Liver (tissue), 9 donors: Measurements from ENCODE around the gene SHLD1. TPM values are rescaled to one million over a fixed set of nuclear protein-coding genes. Genes with fewer than 3 reads are reported as not detected.
"Not testable (repeated sequence)": the region's sequence is repeated elsewhere in the genome, so short reads cannot be mapped to it uniquely, and the experiment has no call there.

Experiments
- DNase-seq: peaks from one replicate; pipeline ENCODE4 v3.0.0-alpha.2; 2017; ENCODE audit warnings: low spot score
- H3K27ac ChIP-seq, 2 donors: one replicate each; pipeline ENCODE4 v1.7.0; 2013; ENCODE audit warnings: inconsistent platforms in 2 of 2, low read length in 2 of 2, control low read depth in 1 of 2, low read depth in 1 of 2, mild to moderate bottlenecking in 1 of 2
- H3K27me3 ChIP-seq, 4 donors: one replicate each; pipeline versions ENCODE4 v1.6.1 to v1.7.0; 2013; ENCODE audit warnings: low read length in 3 of 4, inconsistent platforms in 1 of 4, mild to moderate bottlenecking in 1 of 4, moderate library complexity in 1 of 4; ENCODE audit not compliant: control insufficient read depth in 4 of 4, insufficient read depth in 4 of 4
- H3K36me3 ChIP-seq, 4 donors: one replicate each; pipeline versions ENCODE4 v1.6.1 to v1.7.0; 2013; ENCODE audit warnings: low read length in 3 of 4, mild to moderate bottlenecking in 3 of 4, low read depth in 1 of 4, moderate library complexity in 1 of 4; ENCODE audit not compliant: control insufficient read depth in 4 of 4, insufficient read depth in 3 of 4
- H3K4me1 ChIP-seq, 4 donors: one replicate each; pipeline versions ENCODE4 v1.6.1 to v1.7.0; 2013; ENCODE audit warnings: low read length in 3 of 4, mild to moderate bottlenecking in 3 of 4, moderate library complexity in 1 of 4; ENCODE audit not compliant: control insufficient read depth in 4 of 4, insufficient read depth in 4 of 4
- H3K4me3 ChIP-seq, 3 donors: one replicate each; pipeline versions ENCODE4 v1.6.1 to v1.7.0; 2013; ENCODE audit warnings: low read length in 3 of 3, control low read depth in 1 of 3, low read depth in 1 of 3, mild to moderate bottlenecking in 1 of 3
- H3K9ac ChIP-seq, 2 donors: one replicate each; pipeline ENCODE4 v1.7.0; 2013; ENCODE audit warnings: low read length in 2 of 2, mild to moderate bottlenecking in 2 of 2, moderate library complexity in 2 of 2, control low read depth in 1 of 2, low read depth in 1 of 2
- H3K9me3 ChIP-seq, 4 donors: one replicate each; pipeline versions ENCODE4 v1.6.1 to v1.7.0; 2013; ENCODE audit warnings: low read length in 3 of 4; ENCODE audit not compliant: control insufficient read depth in 4 of 4
- EGR1 ChIP-seq, 2 donors: IDR thresholded peaks; 2 replicates each; pipeline ENCODE4 v1.6.1; 2016 to 2018; ENCODE audit warnings: antibody characterized with exemption in 2 of 2, low read depth in 2 of 2
- FOXA1 ChIP-seq: IDR thresholded peaks from 2 replicates; pipeline ENCODE4 v1.6.1; 2016; ENCODE audit warnings: antibody characterized with exemption
- FOXA2 ChIP-seq: IDR thresholded peaks from 2 replicates; pipeline ENCODE4 v1.6.1; 2016; ENCODE audit warnings: antibody characterized with exemption
- GABPA ChIP-seq, 2 donors: IDR thresholded peaks in 1 of 2; conservative IDR thresholded peaks in 1 of 2; 2 replicates each; pipeline ENCODE4 v1.6.1; 2016; ENCODE audit warnings: antibody characterized with exemption in 2 of 2, mild to moderate bottlenecking in 1 of 2, moderate library complexity in 1 of 2
- HNF4A ChIP-seq, 2 donors: conservative IDR thresholded peaks; 2 replicates each; pipeline ENCODE4 v1.6.1; 2016; ENCODE audit warnings: antibody characterized with exemption in 2 of 2, mild to moderate bottlenecking in 2 of 2
- HNF4G ChIP-seq: IDR thresholded peaks from 2 replicates; pipeline ENCODE4 v1.6.1; 2016; ENCODE audit warnings: antibody characterized with exemption
- JUND ChIP-seq, 2 donors: IDR thresholded peaks; 2 replicates each; pipeline ENCODE4 v1.6.1; 2016; ENCODE audit warnings: antibody characterized with exemption in 2 of 2
- NR2F2 ChIP-seq: IDR thresholded peaks from 2 replicates; pipeline ENCODE4 v1.6.1; 2016; ENCODE audit warnings: antibody characterized with exemption
- RAD21 ChIP-seq, 2 donors: IDR thresholded peaks; 2 replicates each; pipeline ENCODE4 v1.6.1; 2016; ENCODE audit warnings: antibody characterized with exemption in 2 of 2, mild to moderate bottlenecking in 2 of 2
- RXRA ChIP-seq, 2 donors: IDR thresholded peaks; 2 replicates each; pipeline ENCODE4 v1.6.1; 2017 to 2018; ENCODE audit warnings: antibody characterized with exemption in 2 of 2, mild to moderate bottlenecking in 1 of 2
- SP1 ChIP-seq: IDR thresholded peaks from 2 replicates; pipeline ENCODE4 v1.6.1; 2018; ENCODE audit warnings: antibody characterized with exemption, mild to moderate bottlenecking
- TAF1 ChIP-seq: conservative IDR thresholded peaks from 2 replicates; pipeline ENCODE4 v1.6.1; 2016; ENCODE audit warnings: antibody characterized with exemption, mild to moderate bottlenecking
- YY1 ChIP-seq: IDR thresholded peaks from 2 replicates; pipeline ENCODE4 v1.6.1; 2016; ENCODE audit warnings: antibody characterized with exemption, mild to moderate bottlenecking
- WGBS: extraction: QIAGEN DNeasy Blood & Tissue Kit; methylation state at CpG from one replicate; pipeline ENCODE4 v1.1.7; 2013; 5-methylcytosine and 5-hydroxymethylcytosine counted together
- polyA plus RNA-seq, 2 donors: library from polyadenylated mRNA; stranded (reverse) in 1 of 2; unstranded in 1 of 2; fragments of 200-250 nt in 1 of 2; fragments of >200 nt in 1 of 2; fragmentation: Nextera tagmentation in 1 of 2; extraction: Ambion mirVana in 1 of 2; gene quantifications; one replicate each; pipeline versions ENCODE4 v1.2.1 to v1.2.3, GENCODE V29; 2013 to 2015
- total RNA-seq, 2 donors: library from RNA; depleted of rRNA; stranded (reverse); fragments of >200 nt; gene quantifications; one replicate each; pipeline ENCODE4 v1.2.3, GENCODE V29; 2014
- TF ChIP-seq, protein P1 (sequence below): IDR thresholded peaks from 2 replicates; pipeline ENCODE4 v1.6.1; 2016; ENCODE audit warnings: antibody characterized with exemption, mild to moderate bottlenecking
- TF ChIP-seq, protein P2 (sequence below): IDR thresholded peaks from 2 replicates; pipeline ENCODE4 v1.6.1; 2016; ENCODE audit warnings: antibody characterized with exemption
- TF ChIP-seq, protein P3 (sequence below): IDR thresholded peaks from 2 replicates; pipeline ENCODE4 v1.6.1; 2016; ENCODE audit warnings: antibody characterized with exemption
- TF ChIP-seq, protein P4 (sequence below): IDR thresholded peaks from 2 replicates; pipeline ENCODE4 v1.6.1; 2016; ENCODE audit warnings: antibody characterized with exemption
- TF ChIP-seq, protein P5 (sequence below): fragments of 150-350 bp; IDR thresholded peaks from 2 replicates; pipeline ENCODE4 v1.5.1; 2017; ENCODE audit warnings: improper control_type of control experiment, low read depth, low read length; ENCODE audit not compliant: missing input control
- donor health status: healthy.
- donor health status: healthy.
- donor health status: healthy.
- donor health status: healthy.
- donor health status: healthy.

SHLD1 gene
- total and polyA plus RNA-seq, 4 donors: 0.92 to 5.0 (median 2.0) TPM

DNA sequence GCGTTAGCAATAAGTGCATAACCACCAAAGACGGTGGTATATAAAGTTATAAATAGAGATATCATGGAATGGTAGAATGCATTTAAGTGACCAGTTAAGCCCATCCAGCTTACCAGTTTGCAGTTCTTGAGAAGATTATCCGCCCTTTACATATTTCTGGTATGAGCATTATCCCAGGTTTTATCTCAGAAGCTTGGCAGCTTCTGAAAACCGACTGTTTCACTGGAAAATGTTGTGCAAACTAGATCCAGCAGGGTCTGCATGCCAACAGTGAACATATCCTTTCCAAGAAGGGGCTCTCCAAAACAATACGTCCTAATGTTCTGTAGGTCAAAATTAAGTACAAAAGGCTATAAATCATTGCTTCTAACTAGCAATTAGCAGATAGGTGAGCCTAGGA lies 29.5 kb upstream of the SHLD1 start:
- TF ChIP-seq SP1 (no peak), RXRA (IDR thresholded peaks at IDR 0.05) (no peak), JUND (IDR thresholded peaks at IDR 0.05) (no peak), NR2F2 (no peak), FOXA1 (no peak), FOXA2 (no peak), HNF4G (no peak), HNF4A (conservative IDR thresholded peaks at IDR 0.05) (no peak), GABPA (IDR thresholded peaks at IDR 0.05 in 1 of 2, conservative IDR thresholded peaks at IDR 0.05 in 1 of 2) (no peak), EGR1 (IDR thresholded peaks at IDR 0.05; ENCODE audit: low read depth in 2 of 2) (no peak), YY1 (no peak), RAD21 (IDR thresholded peaks at IDR 0.05) (no peak), TAF1 (no peak)
- TF ChIP-seq, protein P1, sequence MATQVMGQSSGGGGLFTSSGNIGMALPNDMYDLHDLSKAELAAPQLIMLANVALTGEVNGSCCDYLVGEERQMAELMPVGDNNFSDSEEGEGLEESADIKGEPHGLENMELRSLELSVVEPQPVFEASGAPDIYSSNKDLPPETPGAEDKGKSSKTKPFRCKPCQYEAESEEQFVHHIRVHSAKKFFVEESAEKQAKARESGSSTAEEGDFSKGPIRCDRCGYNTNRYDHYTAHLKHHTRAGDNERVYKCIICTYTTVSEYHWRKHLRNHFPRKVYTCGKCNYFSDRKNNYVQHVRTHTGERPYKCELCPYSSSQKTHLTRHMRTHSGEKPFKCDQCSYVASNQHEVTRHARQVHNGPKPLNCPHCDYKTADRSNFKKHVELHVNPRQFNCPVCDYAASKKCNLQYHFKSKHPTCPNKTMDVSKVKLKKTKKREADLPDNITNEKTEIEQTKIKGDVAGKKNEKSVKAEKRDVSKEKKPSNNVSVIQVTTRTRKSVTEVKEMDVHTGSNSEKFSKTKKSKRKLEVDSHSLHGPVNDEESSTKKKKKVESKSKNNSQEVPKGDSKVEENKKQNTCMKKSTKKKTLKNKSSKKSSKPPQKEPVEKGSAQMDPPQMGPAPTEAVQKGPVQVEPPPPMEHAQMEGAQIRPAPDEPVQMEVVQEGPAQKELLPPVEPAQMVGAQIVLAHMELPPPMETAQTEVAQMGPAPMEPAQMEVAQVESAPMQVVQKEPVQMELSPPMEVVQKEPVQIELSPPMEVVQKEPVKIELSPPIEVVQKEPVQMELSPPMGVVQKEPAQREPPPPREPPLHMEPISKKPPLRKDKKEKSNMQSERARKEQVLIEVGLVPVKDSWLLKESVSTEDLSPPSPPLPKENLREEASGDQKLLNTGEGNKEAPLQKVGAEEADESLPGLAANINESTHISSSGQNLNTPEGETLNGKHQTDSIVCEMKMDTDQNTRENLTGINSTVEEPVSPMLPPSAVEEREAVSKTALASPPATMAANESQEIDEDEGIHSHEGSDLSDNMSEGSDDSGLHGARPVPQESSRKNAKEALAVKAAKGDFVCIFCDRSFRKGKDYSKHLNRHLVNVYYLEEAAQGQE: no peak
- TF ChIP-seq, protein P2, sequence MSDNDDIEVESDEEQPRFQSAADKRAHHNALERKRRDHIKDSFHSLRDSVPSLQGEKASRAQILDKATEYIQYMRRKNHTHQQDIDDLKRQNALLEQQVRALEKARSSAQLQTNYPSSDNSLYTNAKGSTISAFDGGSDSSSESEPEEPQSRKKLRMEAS: no peak
- TF ChIP-seq, protein P3, sequence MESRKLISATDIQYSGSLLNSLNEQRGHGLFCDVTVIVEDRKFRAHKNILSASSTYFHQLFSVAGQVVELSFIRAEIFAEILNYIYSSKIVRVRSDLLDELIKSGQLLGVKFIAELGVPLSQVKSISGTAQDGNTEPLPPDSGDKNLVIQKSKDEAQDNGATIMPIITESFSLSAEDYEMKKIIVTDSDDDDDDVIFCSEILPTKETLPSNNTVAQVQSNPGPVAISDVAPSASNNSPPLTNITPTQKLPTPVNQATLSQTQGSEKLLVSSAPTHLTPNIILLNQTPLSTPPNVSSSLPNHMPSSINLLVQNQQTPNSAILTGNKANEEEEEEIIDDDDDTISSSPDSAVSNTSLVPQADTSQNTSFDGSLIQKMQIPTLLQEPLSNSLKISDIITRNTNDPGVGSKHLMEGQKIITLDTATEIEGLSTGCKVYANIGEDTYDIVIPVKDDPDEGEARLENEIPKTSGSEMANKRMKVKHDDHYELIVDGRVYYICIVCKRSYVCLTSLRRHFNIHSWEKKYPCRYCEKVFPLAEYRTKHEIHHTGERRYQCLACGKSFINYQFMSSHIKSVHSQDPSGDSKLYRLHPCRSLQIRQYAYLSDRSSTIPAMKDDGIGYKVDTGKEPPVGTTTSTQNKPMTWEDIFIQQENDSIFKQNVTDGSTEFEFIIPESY: no peak
- TF ChIP-seq, protein P4, sequence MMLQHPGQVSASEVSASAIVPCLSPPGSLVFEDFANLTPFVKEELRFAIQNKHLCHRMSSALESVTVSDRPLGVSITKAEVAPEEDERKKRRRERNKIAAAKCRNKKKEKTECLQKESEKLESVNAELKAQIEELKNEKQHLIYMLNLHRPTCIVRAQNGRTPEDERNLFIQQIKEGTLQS: no peak
- TF ChIP-seq, protein P5, sequence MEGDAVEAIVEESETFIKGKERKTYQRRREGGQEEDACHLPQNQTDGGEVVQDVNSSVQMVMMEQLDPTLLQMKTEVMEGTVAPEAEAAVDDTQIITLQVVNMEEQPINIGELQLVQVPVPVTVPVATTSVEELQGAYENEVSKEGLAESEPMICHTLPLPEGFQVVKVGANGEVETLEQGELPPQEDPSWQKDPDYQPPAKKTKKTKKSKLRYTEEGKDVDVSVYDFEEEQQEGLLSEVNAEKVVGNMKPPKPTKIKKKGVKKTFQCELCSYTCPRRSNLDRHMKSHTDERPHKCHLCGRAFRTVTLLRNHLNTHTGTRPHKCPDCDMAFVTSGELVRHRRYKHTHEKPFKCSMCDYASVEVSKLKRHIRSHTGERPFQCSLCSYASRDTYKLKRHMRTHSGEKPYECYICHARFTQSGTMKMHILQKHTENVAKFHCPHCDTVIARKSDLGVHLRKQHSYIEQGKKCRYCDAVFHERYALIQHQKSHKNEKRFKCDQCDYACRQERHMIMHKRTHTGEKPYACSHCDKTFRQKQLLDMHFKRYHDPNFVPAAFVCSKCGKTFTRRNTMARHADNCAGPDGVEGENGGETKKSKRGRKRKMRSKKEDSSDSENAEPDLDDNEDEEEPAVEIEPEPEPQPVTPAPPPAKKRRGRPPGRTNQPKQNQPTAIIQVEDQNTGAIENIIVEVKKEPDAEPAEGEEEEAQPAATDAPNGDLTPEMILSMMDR: no peak
- Histone ChIP-seq H3K4me1 (peaks cover 0 to 19% (median 11%) of the 10 kb centered on the region in 4 donors), H3K27ac (no peak overlapping the region), H3K4me3 (no peak overlapping the region), H3K27me3 (no peaks in the 10 kb centered on the region), H3K36me3 (no peaks in the 10 kb centered on the region), H3K9ac (no peak overlapping the region), H3K9me3 (peaks cover 0 to under 1% (median 0%) of the 10 kb centered on the region in 4 donors)
- no peak for DNase-seq
- WGBS: 89% methylated on average over 5 of the region's 5 CpGs

DNA sequence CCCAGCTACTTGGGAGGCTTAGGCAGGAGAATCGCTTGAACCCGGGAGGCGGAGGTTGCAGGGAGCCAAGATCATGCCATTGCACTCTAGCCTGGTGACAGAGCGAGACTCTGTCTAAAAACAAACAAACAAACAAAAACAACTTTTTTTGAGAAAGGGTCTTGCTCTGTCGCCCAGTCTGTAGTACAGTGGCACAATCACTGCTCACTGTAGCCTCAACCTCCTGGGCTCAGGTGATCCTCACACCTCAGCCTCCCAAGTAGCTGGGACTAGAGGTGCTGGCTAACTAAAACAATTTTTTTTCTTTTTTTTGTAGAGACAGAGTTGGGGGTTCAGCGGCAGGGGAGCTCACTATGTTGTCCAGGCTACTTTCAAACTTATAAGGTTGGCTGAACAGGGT lies 28.8 kb upstream of the SHLD1 start:
- not testable (repeated sequence) for H3K27me3 ChIP-seq
- 97% methylated on average over 6 of the region's 6 CpGs for WGBS

More for the DNA sequence above, 28.8 kb upstream of the SHLD1 start:
- H3K27ac ChIP-seq, DNase-seq, H3K9ac ChIP-seq, H3K4me3 ChIP-seq, H3K36me3 ChIP-seq, H3K9me3 ChIP-seq: not testable (repeated sequence)
- H3K4me1 ChIP-seq: peaks cover 0 to 19% (median 11%) of the 10 kb centered on the region in 4 donors
